KMS-11 (cell line): ENCODE measurements around the gene CPT1B.
"Not testable (repeated sequence)": the region's sequence is repeated elsewhere in the genome, so short reads cannot be mapped to it uniquely, and the experiment has no call there.

Experiments
- H2AFZ ChIP-seq: fragments of 200-600 bp; sonication (generic); 2 replicates; pipeline ENCODE4 v1.6.1; 2016; ENCODE audit warnings: antibody characterized with exemption, mixed run types, low read depth
- H3K27ac ChIP-seq: fragments of 200-600 bp; sonication (generic); 2 replicates; pipeline ENCODE4 v1.6.1; 2016; ENCODE audit warnings: mild to moderate bottlenecking, mixed run types
- H3K27me3 ChIP-seq: fragments of 200-600 bp; sonication (generic); 2 replicates; pipeline ENCODE4 v1.6.1; 2017; ENCODE audit warnings: mild to moderate bottlenecking, low read depth, mixed run types, moderate library complexity; ENCODE audit not compliant: insufficient read depth
- H3K36me3 ChIP-seq: fragments of 200-600 bp; sonication (generic); 2 replicates; pipeline ENCODE4 v1.6.1; 2017; ENCODE audit warnings: mild to moderate bottlenecking, mixed run types; ENCODE audit not compliant: insufficient read depth
- H3K4me1 ChIP-seq: fragments of 200-600 bp; sonication (generic); 2 replicates; pipeline ENCODE4 v1.6.1; 2016; ENCODE audit warnings: mild to moderate bottlenecking, low read depth, mixed run types; ENCODE audit not compliant: poor library complexity, severe bottlenecking
- H3K4me2 ChIP-seq: fragments of 200-600 bp; sonication (generic); 2 replicates; pipeline ENCODE4 v1.7.0; 2016; ENCODE audit warnings: mild to moderate bottlenecking, mixed run types
- H3K4me3 ChIP-seq: fragments of 200-600 bp; sonication (generic); IDR thresholded peaks from 2 replicates; pipeline ENCODE4 v1.6.1; 2017; ENCODE audit warnings: low read depth, low read length, mixed read lengths; ENCODE audit not compliant: insufficient read depth
- H3K79me2 ChIP-seq: fragments of 200-600 bp; sonication (generic); 2 replicates; pipeline ENCODE4 v1.6.1; 2016; ENCODE audit warnings: low read depth, mixed run types; ENCODE audit not compliant: insufficient read depth
- H3K9ac ChIP-seq: fragments of 200-600 bp; sonication (generic); 2 replicates; pipeline ENCODE4 v1.6.1; 2016; ENCODE audit warnings: mild to moderate bottlenecking, mixed run types
- H4K20me1 ChIP-seq: fragments of 200-600 bp; sonication (generic); 2 replicates; pipeline ENCODE4 v1.6.1; 2016; ENCODE audit warnings: mild to moderate bottlenecking, mixed run types; ENCODE audit not compliant: insufficient read depth
- TF ChIP-seq, protein P1 (sequence below): fragments of 200-600 bp; sonication (generic); conservative IDR thresholded peaks from 2 replicates; pipeline ENCODE4 v1.6.1; 2017; ENCODE audit warnings: low read depth, mild to moderate bottlenecking, antibody characterized with exemption, low read length, moderate library complexity, mixed read lengths

CPT1B gene

GRCh38 chr22:50610041-50610451 is 31.8 kb upstream of the CPT1B start:
- H3K9ac ChIP-seq: no peak overlapping the region
- no peaks in the 10 kb centered on the region for H3K4me1 ChIP-seq
- no peak overlapping the region for H3K27ac ChIP-seq
- H3K4me3 ChIP-seq: no peak overlapping the region
- no peaks in the 10 kb centered on the region for H3K79me2 ChIP-seq
- no peaks in the 10 kb centered on the region for H4K20me1 ChIP-seq
- TF ChIP-seq, protein P1, sequence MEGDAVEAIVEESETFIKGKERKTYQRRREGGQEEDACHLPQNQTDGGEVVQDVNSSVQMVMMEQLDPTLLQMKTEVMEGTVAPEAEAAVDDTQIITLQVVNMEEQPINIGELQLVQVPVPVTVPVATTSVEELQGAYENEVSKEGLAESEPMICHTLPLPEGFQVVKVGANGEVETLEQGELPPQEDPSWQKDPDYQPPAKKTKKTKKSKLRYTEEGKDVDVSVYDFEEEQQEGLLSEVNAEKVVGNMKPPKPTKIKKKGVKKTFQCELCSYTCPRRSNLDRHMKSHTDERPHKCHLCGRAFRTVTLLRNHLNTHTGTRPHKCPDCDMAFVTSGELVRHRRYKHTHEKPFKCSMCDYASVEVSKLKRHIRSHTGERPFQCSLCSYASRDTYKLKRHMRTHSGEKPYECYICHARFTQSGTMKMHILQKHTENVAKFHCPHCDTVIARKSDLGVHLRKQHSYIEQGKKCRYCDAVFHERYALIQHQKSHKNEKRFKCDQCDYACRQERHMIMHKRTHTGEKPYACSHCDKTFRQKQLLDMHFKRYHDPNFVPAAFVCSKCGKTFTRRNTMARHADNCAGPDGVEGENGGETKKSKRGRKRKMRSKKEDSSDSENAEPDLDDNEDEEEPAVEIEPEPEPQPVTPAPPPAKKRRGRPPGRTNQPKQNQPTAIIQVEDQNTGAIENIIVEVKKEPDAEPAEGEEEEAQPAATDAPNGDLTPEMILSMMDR: no peak
- H3K27me3 ChIP-seq: peaks cover 53% of the 10 kb centered on the region
- no peaks in the 10 kb centered on the region for H3K36me3 ChIP-seq
- no peak overlapping the region for H3K4me2 ChIP-seq
- H2AFZ ChIP-seq: no peak overlapping the region

GRCh38 chr22:50609599-50609998 is 31.4 kb upstream of the CPT1B start:
- Histone ChIP-seq H3K9ac (no peak overlapping the region), H3K4me1 (no peaks in the 10 kb centered on the region), H3K27me3 (peaks cover 53% of the 10 kb centered on the region), H3K4me3 (no peak overlapping the region), H2AFZ (no peak overlapping the region), H3K36me3 (no peaks in the 10 kb centered on the region), H3K4me2 (no peak overlapping the region), H3K27ac (no peak overlapping the region), H4K20me1 (no peaks in the 10 kb centered on the region), H3K79me2 (no peaks in the 10 kb centered on the region)
- TF ChIP-seq, protein P1: no peak

DNA sequence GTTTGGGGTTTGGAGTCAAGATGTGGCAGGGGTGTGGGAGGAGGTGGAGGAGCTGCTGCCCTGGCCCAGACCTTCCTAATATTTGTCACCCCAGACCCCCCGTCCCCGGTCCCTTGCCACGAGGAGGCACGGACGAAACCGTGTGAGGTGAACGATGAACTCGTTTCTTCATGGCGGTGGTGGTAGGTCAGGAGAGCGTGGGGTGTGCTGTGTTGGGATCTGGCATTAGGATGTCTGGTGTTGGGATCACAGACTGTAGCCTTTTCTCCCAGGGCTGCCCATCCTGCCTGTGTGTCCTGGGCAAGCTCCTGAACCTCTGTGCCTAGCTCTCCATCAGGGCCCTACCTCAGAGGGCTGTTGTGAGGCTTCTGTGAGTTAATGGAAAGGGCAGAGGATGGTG is 30.8 kb upstream of the CPT1B start:
- H2AFZ ChIP-seq: no peak overlapping the region
- H3K27me3 ChIP-seq: peaks cover 53% of the 10 kb centered on the region
- H3K4me3 ChIP-seq: no peak overlapping the region
- H3K79me2 ChIP-seq: no peaks in the 10 kb centered on the region
- no peaks in the 10 kb centered on the region for H3K36me3 ChIP-seq
- H3K9ac ChIP-seq: no peak overlapping the region
- H4K20me1 ChIP-seq: no peaks in the 10 kb centered on the region
- H3K4me2 ChIP-seq: no peak overlapping the region
- H3K27ac ChIP-seq: no peak overlapping the region
- H3K4me1 ChIP-seq: no peaks in the 10 kb centered on the region
- TF ChIP-seq, protein P1: no peak

GRCh38 chr22:50608058-50608840 is 30.0 kb upstream of the CPT1B start:
- not testable (repeated sequence) for H3K36me3 ChIP-seq, H3K27ac ChIP-seq, H3K4me2 ChIP-seq, H2AFZ ChIP-seq, H4K20me1 ChIP-seq, H3K4me3 ChIP-seq, H3K79me2 ChIP-seq, H3K4me1 ChIP-seq, H3K9ac ChIP-seq
- peaks cover 56% of the 10 kb centered on the region for H3K27me3 ChIP-seq

DNA sequence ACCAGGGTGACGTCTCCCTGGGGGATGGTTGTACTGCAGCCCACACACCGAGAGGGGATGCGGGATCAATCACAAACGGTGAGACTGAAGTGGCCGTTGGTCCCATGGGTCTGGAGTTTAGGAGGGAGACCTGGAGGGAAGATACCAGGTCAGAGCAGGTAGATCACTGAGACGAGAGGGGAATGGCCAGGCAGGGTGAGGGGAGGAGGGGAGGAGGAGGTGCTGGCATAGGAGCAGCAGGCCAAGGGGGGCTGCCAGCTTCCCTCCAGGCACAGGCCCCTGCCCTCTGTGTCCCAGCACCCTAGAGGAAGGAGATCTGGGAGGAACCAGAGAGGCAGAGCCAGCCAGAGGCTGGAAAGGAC is 29.4 kb upstream of the CPT1B start:
- H3K36me3 ChIP-seq: no peaks in the 10 kb centered on the region
- TF ChIP-seq, protein P1: no peak
- no peak overlapping the region for H2AFZ ChIP-seq
- peaks cover 63% of the 10 kb centered on the region for H3K27me3 ChIP-seq
- no peaks in the 10 kb centered on the region for H3K79me2 ChIP-seq
- no peak overlapping the region for H3K4me2 ChIP-seq
- H4K20me1 ChIP-seq: no peaks in the 10 kb centered on the region
- H3K27ac ChIP-seq: no peak overlapping the region
- H3K4me1 ChIP-seq: no peaks in the 10 kb centered on the region
- H3K9ac ChIP-seq: no peak overlapping the region
- H3K4me3 ChIP-seq: no peak overlapping the region
